ENCODE data around the gene LSMEM2.
"Not testable (repeated sequence)": the region's sequence is repeated elsewhere in the genome, so short reads cannot be mapped to it uniquely, and the experiment has no call there.

LSMEM2 gene

GRCh38 chr3:50246517-50246954 lies 32.4 kb upstream of the LSMEM2 start:
- DNase-seq, result peak; percentile 89

- DNase-seq, result no peak
Observed at GRCh38 chr3:50248387-50248786, 30.5 kb upstream of the LSMEM2 start.

DNA sequence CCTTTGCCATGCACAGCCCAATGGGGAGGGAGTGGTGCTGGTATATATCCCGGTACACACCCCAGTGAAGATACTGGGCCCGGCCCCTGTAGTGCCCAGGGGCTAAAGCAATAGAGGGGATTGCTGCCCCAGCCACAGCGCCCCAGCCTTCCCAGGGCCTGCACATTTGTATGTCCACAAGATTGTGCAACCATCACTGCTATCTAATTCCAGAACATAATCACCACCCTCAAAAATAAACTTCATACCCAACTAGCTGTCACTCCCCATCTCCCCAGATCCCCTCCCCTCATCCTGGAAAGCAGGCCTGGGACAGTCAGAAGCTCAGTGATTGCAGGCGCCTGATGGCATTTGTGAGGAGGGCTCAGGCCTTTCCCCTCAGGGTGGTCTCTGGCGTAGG lies 29.4 kb upstream of the LSMEM2 start:
- no peak for DNase-seq

DNA sequence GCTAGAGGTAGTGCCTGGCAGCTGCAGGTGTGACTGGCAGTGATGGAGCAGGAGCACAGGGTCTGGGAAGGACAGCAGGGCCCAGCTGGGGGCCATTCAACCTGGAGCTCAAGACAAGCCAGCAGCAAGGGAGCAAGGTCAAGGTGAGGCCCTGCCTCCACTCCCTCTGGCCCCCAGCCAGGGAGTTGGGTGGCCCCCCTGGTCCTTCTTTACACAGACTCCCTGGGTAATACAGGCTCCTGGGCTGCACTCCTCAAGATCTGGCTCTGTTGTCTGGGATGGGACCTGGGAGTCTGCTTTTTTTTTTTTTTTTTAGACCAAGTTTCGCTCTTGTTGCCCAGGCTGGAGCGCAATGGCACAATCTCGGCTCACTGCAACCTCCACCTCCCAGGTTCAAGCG lies 28.4 kb upstream of the LSMEM2 start:
- no peak for DNase-seq

DNA sequence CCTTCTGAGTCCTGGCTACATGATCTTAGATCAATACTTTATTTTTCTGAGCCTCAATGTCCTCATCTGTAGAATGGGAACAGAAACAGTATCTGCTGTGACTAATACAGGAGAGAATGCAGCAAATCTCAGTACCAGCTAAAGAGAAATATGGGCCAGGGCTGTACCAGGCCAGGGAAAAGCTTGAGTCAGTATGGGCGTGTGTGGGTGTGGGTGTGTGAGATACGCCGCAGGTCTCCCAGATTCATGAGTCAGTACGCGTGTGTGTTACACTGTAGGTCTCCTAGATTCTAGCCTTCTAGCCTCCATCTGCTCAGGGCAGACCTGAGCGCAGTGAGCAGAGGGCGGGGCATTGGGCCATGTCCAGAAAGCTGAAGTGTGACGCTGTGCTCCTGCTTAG lies 27.7 kb upstream of the LSMEM2 start:
- DNase-seq, result peak; percentile 68

DNA sequence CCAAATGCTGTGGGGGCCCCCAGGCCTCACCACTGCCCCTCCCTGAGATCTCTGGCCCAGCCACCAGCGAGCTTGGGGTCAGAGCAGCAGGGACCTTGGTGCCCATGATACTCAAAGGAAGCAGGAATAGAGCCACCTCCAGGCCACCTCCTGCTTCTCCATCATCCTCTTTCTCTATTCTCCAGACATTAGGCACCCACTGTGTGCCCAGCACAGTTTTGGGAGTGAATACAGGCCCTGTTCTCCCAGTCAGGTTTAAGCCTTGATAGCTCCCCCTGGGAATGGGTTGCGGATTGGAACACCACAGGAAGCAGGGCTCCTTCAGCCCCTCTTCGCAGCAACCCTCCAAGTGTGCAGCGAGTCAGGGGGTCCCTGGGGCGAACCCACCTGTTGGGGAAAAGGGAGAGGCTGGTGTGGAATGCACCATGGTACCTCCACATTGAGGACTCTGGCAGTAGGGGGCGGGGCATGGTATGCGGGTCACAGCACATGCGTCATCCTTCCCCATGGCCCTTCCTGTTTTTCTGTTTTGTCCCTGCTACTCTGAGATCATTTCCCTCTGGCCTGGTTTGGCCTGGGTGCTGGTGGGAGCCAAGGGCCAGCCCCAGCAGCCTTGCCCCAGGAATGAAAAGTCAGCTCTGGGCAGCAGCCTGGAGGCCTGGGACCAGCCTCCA lies 24.2 kb upstream of the LSMEM2 start:
- no peak for DNase-seq

DNA sequence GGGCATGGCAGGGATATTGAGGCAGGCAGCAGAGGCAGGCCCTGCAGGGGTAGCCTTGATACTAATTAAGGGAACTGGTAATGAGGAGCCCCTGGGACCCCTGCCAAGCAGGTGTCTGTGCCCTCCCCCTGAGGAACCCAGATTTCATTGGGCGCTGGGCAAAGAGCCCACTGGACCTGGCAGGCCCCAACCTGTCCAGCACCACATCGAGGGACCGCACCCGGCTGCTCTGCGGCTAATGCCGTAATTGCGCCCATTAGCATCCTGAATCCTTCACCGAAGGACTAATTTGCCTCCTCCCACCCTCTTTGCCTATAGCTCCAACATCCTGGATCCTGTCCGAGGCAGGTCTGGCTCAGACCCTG lies 23.7 kb upstream of the LSMEM2 start:
- DNase-seq, result no peak

GRCh38 chr3:50256978-50257890 lies 21.7 kb upstream of the LSMEM2 start:
- DNase-seq, result peak; percentile 78

- no peak for DNase-seq
Observed at GRCh38 chr3:50258029-50258680, 20.7 kb upstream of the LSMEM2 start.

DNA sequence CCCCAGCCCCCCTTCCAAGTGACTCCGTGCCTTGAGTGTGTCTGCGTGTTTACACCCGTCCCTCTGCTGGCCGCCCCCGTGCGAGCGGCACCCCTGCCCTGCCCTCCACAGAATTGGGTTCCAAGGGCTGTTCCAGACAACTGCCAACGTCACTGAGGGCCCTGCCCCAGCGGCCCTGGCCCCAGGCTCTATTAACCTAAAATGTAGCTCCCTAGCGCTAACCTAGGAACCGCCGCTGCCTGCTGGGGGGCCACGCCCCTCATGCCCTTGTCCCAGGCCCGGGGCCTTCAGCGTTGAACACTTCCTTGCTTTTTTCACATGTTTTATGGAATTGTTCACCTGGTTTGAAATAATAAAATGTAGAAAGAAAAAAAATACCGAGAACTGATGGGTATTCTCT lies 19.9 kb upstream of the LSMEM2 start:
- DNase-seq, result no peak

DNA sequence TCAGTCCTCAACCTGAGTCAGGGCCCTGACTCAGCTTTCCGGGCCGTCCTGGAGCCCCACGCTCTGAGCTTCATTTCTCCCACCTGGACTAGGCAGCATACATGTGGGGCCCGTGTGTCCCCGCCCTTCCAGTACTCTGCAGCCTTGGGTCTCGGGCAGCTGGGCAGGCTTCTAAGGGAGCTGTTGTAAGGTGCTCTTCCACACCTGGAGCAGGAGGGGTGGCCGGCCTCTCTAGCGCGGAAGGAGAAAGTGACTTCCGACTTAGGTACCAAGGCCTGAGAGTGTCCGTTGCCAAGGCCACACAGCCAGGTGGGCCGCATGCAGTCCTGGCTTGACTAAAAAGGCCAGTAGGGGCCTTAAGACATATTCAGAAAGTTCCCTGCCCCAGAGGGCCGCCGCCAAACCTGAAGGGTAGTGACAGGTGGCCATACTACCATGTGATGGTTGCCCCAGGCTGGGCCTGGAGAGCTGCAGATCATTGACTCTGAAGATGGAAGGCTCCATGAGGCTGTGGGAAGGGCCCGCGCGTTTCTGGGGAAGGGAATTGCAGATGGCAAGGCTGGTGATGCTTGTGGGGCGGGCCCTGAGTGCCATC lies 19.4 kb upstream of the LSMEM2 start:
- DNase-seq, result no peak

GRCh38 chr3:50260027-50260941 lies 18.6 kb upstream of the LSMEM2 start:
- peak; percentile 97 for DNase-seq

- no peak for DNase-seq
Observed at GRCh38 chr3:50260942-50261441, 17.9 kb upstream of the LSMEM2 start.

- DNase-seq, result no peak
Observed at GRCh38 chr3:50261505-50261904, 17.4 kb upstream of the LSMEM2 start.

DNA sequence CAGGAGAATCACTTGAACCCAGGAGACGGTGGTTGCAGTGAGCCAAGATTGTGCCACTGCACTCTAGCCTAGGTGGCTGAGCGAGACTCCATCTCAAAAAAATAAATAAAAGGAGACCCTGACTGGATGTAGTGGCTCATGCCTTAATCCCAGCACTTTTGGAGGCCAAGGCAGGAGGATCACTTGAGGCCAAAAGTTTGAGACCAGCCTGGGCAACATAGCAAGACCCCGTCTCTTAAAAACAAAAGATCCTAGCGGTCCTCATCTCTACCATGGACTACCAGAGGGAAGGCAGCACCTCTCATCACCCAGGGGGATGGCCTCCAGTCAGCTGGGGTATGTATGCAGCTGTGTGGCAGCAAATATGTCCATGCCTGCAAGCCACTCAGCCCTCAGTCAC lies 16.7 kb upstream of the LSMEM2 start:
- DNase-seq, result not testable (repeated sequence)

DNA sequence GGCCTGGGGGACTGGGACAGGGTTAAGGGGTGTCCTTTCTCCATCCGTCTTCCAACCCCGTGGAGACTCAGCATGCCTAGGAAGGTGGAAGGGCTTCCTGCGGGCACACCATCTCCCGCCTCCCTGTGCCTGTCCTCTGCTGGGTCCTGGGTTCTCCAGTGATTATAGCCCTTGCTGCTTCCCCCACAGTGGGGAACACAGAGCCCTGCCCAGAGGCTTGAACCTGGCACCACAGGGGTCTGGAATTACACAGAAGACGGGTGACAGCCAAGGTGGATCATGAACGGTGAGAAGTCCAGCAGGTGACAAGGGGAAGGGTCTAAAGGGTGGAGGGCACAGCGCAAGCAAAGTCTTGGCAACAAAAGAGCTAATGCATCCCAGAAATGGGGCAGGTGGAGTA lies 16.1 kb upstream of the LSMEM2 start:
- no peak for DNase-seq

- no peak for DNase-seq
Observed at GRCh38 chr3:50263478-50264382, 15.2 kb upstream of the LSMEM2 start.

DNA sequence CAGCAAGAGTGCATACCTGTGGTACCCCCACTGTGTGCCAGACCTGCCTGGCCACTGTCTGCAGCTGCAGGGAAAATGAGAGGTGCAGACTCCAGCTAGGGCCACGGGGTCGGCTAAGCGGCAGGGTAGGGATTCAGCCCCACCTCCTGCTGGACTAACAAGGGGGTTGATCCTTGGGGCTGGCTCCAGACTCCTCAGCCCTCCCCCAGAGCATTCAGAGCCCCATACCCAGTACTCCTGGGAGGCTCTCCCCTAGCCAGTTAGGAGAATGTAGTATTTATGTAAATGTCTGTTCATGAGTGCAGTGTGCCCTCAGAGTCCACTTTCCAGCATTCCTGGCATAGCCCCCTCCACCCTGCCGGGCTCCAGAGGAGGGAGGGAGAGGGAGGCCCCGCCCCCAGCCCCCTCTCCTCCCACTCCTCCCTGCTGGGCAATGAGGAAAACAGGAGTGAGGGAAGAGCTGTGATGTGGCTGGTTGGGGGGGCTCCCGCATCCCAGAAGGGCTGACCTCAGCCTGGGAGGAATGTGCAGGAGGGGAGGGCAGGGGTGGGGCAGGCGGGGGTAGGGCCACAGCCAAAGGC lies 14.4 kb upstream of the LSMEM2 start:
- no peak for DNase-seq

DNA sequence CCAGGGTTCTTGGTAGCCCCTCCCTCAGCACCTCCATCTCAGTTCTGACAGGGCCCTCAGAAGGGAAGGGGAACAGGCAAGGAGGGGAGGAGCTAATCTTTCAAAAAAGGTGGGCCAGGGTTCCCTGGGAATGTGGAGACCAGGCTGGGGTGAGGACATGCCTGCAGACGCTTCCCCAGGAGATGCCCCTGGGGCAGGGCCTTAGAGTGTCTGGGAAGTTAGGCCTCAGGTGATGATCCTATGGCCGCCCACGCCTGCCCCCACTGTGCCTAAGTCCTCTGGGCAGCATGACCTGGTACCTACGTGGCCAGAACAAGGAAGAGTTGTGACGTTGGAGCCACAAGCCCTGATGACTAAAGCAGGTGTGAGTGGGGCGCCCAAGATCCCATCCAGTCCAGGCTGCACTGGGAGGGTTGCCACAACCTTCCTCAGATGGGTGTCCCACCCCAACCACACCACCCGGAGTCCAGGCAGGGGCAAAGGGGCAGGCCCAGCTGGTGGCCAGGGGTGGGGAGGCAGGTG lies 13.9 kb upstream of the LSMEM2 start:
- DNase-seq, result no peak

DNA sequence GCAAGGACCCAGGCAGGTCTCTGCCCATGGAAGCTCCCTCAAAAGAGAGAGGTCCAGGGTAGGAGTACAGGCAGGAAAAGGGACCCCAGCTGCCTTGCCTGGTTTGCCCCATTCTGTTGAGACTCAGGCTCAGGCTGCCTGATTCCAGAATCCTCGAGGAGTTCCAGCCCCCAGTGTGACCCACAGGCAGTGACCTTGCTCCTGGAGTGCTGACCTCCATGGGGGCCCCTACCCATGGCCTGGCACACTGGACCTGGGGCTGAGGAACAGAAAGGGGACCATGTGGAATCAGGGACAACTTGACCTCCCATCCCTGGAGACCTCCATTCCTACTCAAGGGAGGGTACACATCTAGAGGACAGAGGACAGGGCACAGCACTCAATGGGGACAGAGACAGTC lies 13.3 kb upstream of the LSMEM2 start:
- no peak for DNase-seq

Data from activated CD8-positive, alpha-beta memory T cell treated with anti-CD3 and anti-CD28 coated beads, Interleukin-2, amount 50 U/mL, for 48 hours (primary cell).